Neural cell (in vitro differentiated cells): ENCODE results near the gene MAGI1. TPM values are rescaled to one million over a fixed set of nuclear protein-coding genes. Genes with fewer than 3 reads are reported as not detected.

ENCODE experiments used
- H2AFZ ChIP-seq: fragments of 200-600, 300-800 bp; sonication (generic), shearing (Covaris generic); 2 replicates; pipeline ENCODE4 v1.6.0; 2014; ENCODE audit warnings: low read depth, mild to moderate bottlenecking, antibody characterized with exemption, low read length, moderate library complexity
- H3F3A ChIP-seq: fragments of 200-600 bp; shearing (Covaris generic); 2 replicates; pipeline ENCODE4 v1.6.1; 2016; ENCODE audit warnings: mild to moderate bottlenecking, moderate library complexity, mixed read lengths, antibody characterized with exemption, low read length; ENCODE audit not compliant: insufficient read depth, poor library complexity, severe bottlenecking
- H3K27ac ChIP-seq: fragments of 200-600, 300-800 bp; sonication (generic), shearing (Covaris generic); 2 replicates; pipeline ENCODE4 v1.5.1; 2014; ENCODE audit warnings: mild to moderate bottlenecking, low read length, moderate library complexity
- H3K27me3 ChIP-seq: fragments of 300-800, 200-600 bp; sonication (generic), shearing (Covaris generic); 2 replicates; pipeline ENCODE4 v1.6.0; 2014; ENCODE audit warnings: mild to moderate bottlenecking, low read depth, low read length, moderate library complexity; ENCODE audit not compliant: insufficient read depth
- H3K36me3 ChIP-seq: fragments of 300-800, 200-600 bp; sonication (generic), shearing (Covaris generic); 2 replicates; pipeline ENCODE4 v1.5.1; 2014; ENCODE audit warnings: mild to moderate bottlenecking, antibody characterized with exemption, low read length, moderate library complexity; ENCODE audit not compliant: insufficient read depth
- H3K4me2 ChIP-seq: fragments of 300-800, 200-600 bp; sonication (generic), shearing (Covaris generic); 2 replicates; pipeline ENCODE4 v1.6.0; 2014; ENCODE audit warnings: mild to moderate bottlenecking, low read length
- H3K4me3 ChIP-seq: fragments of 300-800, 200-600 bp; sonication (generic), shearing (Covaris generic); 2 replicates; pipeline ENCODE4 v1.5.1; 2014; ENCODE audit warnings: mild to moderate bottlenecking, low read length, moderate library complexity
- H3K79me2 ChIP-seq: fragments of 200-600 bp; shearing (Covaris generic); replicated peaks from 2 replicates; pipeline ENCODE4 v1.6.0; 2014; ENCODE audit warnings: mild to moderate bottlenecking, low read length, moderate library complexity; ENCODE audit not compliant: insufficient read depth
- H3K9ac ChIP-seq: fragments of 300-800, 200-600 bp; sonication (generic), shearing (Covaris generic); 2 replicates; pipeline ENCODE4 v1.6.1; 2016; ENCODE audit warnings: mild to moderate bottlenecking, low read length, mixed read lengths
- H3K9me2 ChIP-seq: fragments of 200-600 bp; shearing (Covaris generic); 2 replicates; pipeline ENCODE4 v1.6.1; 2016; ENCODE audit warnings: mild to moderate bottlenecking, low read length, mixed read lengths; ENCODE audit not compliant: insufficient read depth
- H3K9me3 ChIP-seq: fragments of 200-600, 300-800 bp; sonication (generic), shearing (Covaris generic); 2 replicates; pipeline ENCODE4 v1.6.1; 2016; ENCODE audit warnings: mild to moderate bottlenecking, mixed run types, low read length, moderate library complexity, mixed read lengths
- H4K20me1 ChIP-seq: fragments of 200-600 bp; shearing (Covaris generic); 2 replicates; pipeline ENCODE4 v1.6.1; 2016; ENCODE audit warnings: mild to moderate bottlenecking, mixed run types; ENCODE audit not compliant: insufficient read depth
- EP300 ChIP-seq: fragments of 450-650 bp; conservative IDR thresholded peaks from 2 replicates; pipeline ENCODE4 v1.6.1; 2014; ENCODE audit warnings: antibody characterized with exemption, mild to moderate bottlenecking, moderate library complexity; ENCODE audit not compliant: poor library complexity, severe bottlenecking
- EZH2 ChIP-seq: fragments of 200-600, 300-800 bp; shearing (Covaris generic), sonication (generic); IDR thresholded peaks from 2 replicates; pipeline ENCODE4 v1.6.1; 2014; ENCODE audit warnings: antibody characterized with exemption, low read length, borderline replicate concordance, mild to moderate bottlenecking; ENCODE audit not compliant: insufficient read depth, poor library complexity, severe bottlenecking
- MXI1 ChIP-seq: fragments of 450-650 bp; conservative IDR thresholded peaks from 2 replicates; pipeline ENCODE4 v1.6.1; 2014; ENCODE audit warnings: antibody characterized with exemption, mild to moderate bottlenecking; ENCODE audit not compliant: poor library complexity, severe bottlenecking
- POLR2AphosphoS5 ChIP-seq: IDR thresholded peaks from 2 replicates; pipeline ENCODE4 v1.6.1; 2012
- RAD21 ChIP-seq: fragments of 450-650 bp; conservative IDR thresholded peaks from 2 replicates; pipeline ENCODE4 v1.6.1; 2014; ENCODE audit warnings: antibody characterized with exemption, mild to moderate bottlenecking, moderate library complexity
- SMC3 ChIP-seq: fragments of 450-650 bp; conservative IDR thresholded peaks from 2 replicates; pipeline ENCODE4 v1.6.1; 2014; ENCODE audit warnings: antibody characterized with exemption, mild to moderate bottlenecking, moderate library complexity; ENCODE audit not compliant: poor library complexity
- TAF1 ChIP-seq: IDR thresholded peaks from 2 replicates; pipeline ENCODE4 v1.6.1; 2012; ENCODE audit warnings: low read depth
- polyA plus RNA-seq: library from polyadenylated mRNA; depleted of rRNA; stranded (reverse); fragments of >200 nt; gene quantifications from 2 replicates; pipeline ENCODE4 v1.2.3, GENCODE V29; 2014
- TF ChIP-seq, protein P1 (sequence below): IDR thresholded peaks from 2 replicates; pipeline ENCODE4 v1.6.1; 2012; ENCODE audit warnings: borderline replicate concordance
- TF ChIP-seq, protein P2 (sequence below): fragments of 450-650 bp; IDR thresholded peaks from 2 replicates; pipeline ENCODE4 v1.5.1; 2014; ENCODE audit warnings: antibody characterized with exemption, mild to moderate bottlenecking, moderate library complexity; ENCODE audit not compliant: poor library complexity, severe bottlenecking

The MAGI1 gene
- polyA plus RNA-seq, 1 donor from 2014 or later, result 44.7 TPM

DNA sequence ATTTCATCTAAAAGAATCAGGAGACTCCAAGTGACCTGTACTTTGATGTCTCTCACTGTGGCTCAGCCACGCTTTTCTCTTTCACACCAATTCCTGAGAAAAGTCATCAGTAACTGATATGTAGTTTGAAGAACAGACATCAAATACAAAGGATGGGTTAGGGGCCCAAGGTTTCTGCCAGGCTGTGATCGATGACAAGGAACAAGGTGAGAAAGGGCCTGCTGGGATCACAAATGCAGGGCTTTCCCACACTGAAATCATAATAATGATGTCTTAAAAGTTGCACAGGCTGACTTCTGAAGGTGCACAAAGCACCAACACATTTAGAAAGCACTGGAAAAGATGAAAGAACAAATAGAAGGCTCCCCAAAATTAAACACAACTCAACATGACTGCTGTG lies 396.9 kb downstream of the MAGI1 start:
- Histone ChIP-seq H3K9me3 (no peaks in the 10 kb centered on the region), H3K4me2 (no peak overlapping the region), H4K20me1 (no peaks in the 10 kb centered on the region), H3K9me2 (no peaks in the 10 kb centered on the region), H3K4me3 (no peak overlapping the region), H3K27ac (no peak overlapping the region), H3K36me3 (no peaks in the 10 kb centered on the region), H3K9ac (no peak overlapping the region), H3K79me2 (no peaks in the 10 kb centered on the region), H3F3A (no peaks in the 10 kb centered on the region), H2AFZ (no peak overlapping the region), H3K27me3 (no peaks in the 10 kb centered on the region)
- TF ChIP-seq, protein P1, sequence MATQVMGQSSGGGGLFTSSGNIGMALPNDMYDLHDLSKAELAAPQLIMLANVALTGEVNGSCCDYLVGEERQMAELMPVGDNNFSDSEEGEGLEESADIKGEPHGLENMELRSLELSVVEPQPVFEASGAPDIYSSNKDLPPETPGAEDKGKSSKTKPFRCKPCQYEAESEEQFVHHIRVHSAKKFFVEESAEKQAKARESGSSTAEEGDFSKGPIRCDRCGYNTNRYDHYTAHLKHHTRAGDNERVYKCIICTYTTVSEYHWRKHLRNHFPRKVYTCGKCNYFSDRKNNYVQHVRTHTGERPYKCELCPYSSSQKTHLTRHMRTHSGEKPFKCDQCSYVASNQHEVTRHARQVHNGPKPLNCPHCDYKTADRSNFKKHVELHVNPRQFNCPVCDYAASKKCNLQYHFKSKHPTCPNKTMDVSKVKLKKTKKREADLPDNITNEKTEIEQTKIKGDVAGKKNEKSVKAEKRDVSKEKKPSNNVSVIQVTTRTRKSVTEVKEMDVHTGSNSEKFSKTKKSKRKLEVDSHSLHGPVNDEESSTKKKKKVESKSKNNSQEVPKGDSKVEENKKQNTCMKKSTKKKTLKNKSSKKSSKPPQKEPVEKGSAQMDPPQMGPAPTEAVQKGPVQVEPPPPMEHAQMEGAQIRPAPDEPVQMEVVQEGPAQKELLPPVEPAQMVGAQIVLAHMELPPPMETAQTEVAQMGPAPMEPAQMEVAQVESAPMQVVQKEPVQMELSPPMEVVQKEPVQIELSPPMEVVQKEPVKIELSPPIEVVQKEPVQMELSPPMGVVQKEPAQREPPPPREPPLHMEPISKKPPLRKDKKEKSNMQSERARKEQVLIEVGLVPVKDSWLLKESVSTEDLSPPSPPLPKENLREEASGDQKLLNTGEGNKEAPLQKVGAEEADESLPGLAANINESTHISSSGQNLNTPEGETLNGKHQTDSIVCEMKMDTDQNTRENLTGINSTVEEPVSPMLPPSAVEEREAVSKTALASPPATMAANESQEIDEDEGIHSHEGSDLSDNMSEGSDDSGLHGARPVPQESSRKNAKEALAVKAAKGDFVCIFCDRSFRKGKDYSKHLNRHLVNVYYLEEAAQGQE, result no peak
- TF ChIP-seq EP300 (no peak), TAF1 (no peak), EZH2 (no peak), MXI1 (no peak), RAD21 (no peak), POLR2AphosphoS5 (no peak), SMC3 (no peak)
- TF ChIP-seq, protein P2, sequence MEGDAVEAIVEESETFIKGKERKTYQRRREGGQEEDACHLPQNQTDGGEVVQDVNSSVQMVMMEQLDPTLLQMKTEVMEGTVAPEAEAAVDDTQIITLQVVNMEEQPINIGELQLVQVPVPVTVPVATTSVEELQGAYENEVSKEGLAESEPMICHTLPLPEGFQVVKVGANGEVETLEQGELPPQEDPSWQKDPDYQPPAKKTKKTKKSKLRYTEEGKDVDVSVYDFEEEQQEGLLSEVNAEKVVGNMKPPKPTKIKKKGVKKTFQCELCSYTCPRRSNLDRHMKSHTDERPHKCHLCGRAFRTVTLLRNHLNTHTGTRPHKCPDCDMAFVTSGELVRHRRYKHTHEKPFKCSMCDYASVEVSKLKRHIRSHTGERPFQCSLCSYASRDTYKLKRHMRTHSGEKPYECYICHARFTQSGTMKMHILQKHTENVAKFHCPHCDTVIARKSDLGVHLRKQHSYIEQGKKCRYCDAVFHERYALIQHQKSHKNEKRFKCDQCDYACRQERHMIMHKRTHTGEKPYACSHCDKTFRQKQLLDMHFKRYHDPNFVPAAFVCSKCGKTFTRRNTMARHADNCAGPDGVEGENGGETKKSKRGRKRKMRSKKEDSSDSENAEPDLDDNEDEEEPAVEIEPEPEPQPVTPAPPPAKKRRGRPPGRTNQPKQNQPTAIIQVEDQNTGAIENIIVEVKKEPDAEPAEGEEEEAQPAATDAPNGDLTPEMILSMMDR, result no peak

DNA sequence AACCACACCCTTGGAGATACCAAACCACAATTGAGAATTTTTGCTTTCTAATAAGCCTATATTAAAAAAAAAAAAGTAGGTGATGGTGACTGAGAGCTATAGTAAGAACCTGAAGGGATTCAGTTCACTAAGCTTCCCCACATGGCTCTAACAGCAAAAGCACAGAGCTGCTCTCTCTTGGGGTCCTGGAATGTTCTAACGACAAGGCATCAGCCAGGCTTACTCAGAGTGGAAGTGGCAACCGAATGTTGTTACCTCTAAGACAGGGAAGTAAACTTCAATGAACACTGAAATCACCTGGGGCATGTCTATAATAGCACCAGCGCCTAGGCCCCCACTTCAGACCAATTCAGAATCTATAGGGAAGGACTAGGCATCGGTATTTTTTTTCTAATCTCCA lies 397.7 kb downstream of the MAGI1 start:
- Histone ChIP-seq H3K4me2 (no peak overlapping the region), H3K36me3 (no peaks in the 10 kb centered on the region), H3K9me3 (no peaks in the 10 kb centered on the region), H3K9me2 (no peaks in the 10 kb centered on the region), H3K79me2 (no peaks in the 10 kb centered on the region), H3K27me3 (no peaks in the 10 kb centered on the region), H3K9ac (no peak overlapping the region), H3F3A (no peaks in the 10 kb centered on the region), H2AFZ (no peak overlapping the region), H4K20me1 (no peaks in the 10 kb centered on the region), H3K4me3 (no peak overlapping the region), H3K27ac (no peak overlapping the region)
- TF ChIP-seq TAF1, result no peak
- TF ChIP-seq, protein P1, result no peak
- no peak for TF ChIP-seq SMC3
- TF ChIP-seq MXI1, result no peak
- TF ChIP-seq, protein P2, result no peak
- TF ChIP-seq RAD21, result no peak
- no peak for TF ChIP-seq EZH2
- no peak for TF ChIP-seq EP300
- no peak for TF ChIP-seq POLR2AphosphoS5
